SK-N-SH treated with all-trans-retinoic acid at 6 μM for 48 hours (cell line): ENCODE results near the gene JAKMIP1.

Experiments
- ATAC-seq: fragments of 200-7000 bp; cut with Tn5 transposase; 3 replicates; pipeline ENCODE4 v1.9.1; 2020; ENCODE audit warnings: mild to moderate bottlenecking, moderate library complexity
- ARNTL ChIP-seq: fragments of 450-650 bp; formaldehyde crosslinking; IDR thresholded peaks from 2 replicates; pipeline ENCODE4 v1.5.0; 2020; ENCODE audit warnings: low read depth, mild to moderate bottlenecking, moderate library complexity, borderline replicate concordance
- BACH2 ChIP-seq: fragments of 250-450 bp; sonication (Bioruptor Pico); IDR thresholded peaks from 2 replicates; pipeline ENCODE4 v1.9.0; 2021; ENCODE audit warnings: mild to moderate bottlenecking, borderline replicate concordance
- CSDC2 ChIP-seq: fragments of 250-450 bp; sonication (Bioruptor Pico); IDR thresholded peaks from 2 replicates; pipeline ENCODE4 v1.5.0; 2020; ENCODE audit warnings: mild to moderate bottlenecking, moderate library complexity
- CSRNP3 ChIP-seq: fragments of 250-450 bp; sonication (Bioruptor Pico); IDR thresholded peaks from 2 replicates; pipeline ENCODE4 v1.5.1; 2021; ENCODE audit warnings: mild to moderate bottlenecking, moderate library complexity
- ESRRG ChIP-seq: fragments of 250-450 bp; sonication (Bioruptor Pico); IDR thresholded peaks from 2 replicates; pipeline ENCODE4 v1.6.1; 2021; ENCODE audit warnings: mild to moderate bottlenecking
- GLIS3 ChIP-seq: fragments of 250-450 bp; sonication (Bioruptor Pico); IDR thresholded peaks from 2 replicates; pipeline ENCODE4 v1.5.0; 2020; ENCODE audit warnings: mild to moderate bottlenecking, moderate library complexity
- ISL1 ChIP-seq: fragments of 250-450 bp; sonication (Bioruptor Pico); IDR thresholded peaks from 2 replicates; pipeline ENCODE4 v2.1.2; 2022; ENCODE audit warnings: mild to moderate bottlenecking, moderate library complexity
- OSR1 ChIP-seq: fragments of 250-450 bp; sonication (Bioruptor Pico); IDR thresholded peaks from 2 replicates; pipeline ENCODE4 v1.8.0; 2022; ENCODE audit warnings: moderate library complexity, mild to moderate bottlenecking, inconsistent platforms
- POU6F1 ChIP-seq: fragments of 250-450 bp; sonication (Bioruptor Pico); IDR thresholded peaks from 2 replicates; pipeline ENCODE4 v1.8.0; 2021; ENCODE audit warnings: low read depth, mild to moderate bottlenecking, moderate library complexity, borderline replicate concordance
- PPARA ChIP-seq: fragments of 250-450 bp; sonication (Bioruptor Pico); IDR thresholded peaks from 2 replicates; pipeline ENCODE4 v1.5.0; 2020; ENCODE audit warnings: mild to moderate bottlenecking, borderline replicate concordance
- TCF4 ChIP-seq: fragments of 250-450 bp; sonication (Bioruptor Pico); IDR thresholded peaks from 2 replicates; pipeline ENCODE4 v1.8.0; 2021; ENCODE audit warnings: mild to moderate bottlenecking, moderate library complexity, borderline replicate concordance
- TOX ChIP-seq: fragments of 250-450 bp; sonication (Bioruptor Pico); IDR thresholded peaks from 2 replicates; pipeline ENCODE4 v1.8.0; 2021; ENCODE audit warnings: mild to moderate bottlenecking, moderate library complexity, borderline replicate concordance
- TSHZ2 ChIP-seq: fragments of 250-450 bp; sonication (Bioruptor Pico); IDR thresholded peaks from 2 replicates; pipeline ENCODE4 v1.5.0; 2020; ENCODE audit warnings: mild to moderate bottlenecking, moderate library complexity
- ZC3H10 ChIP-seq: fragments of 250-450 bp; sonication (Bioruptor Pico); IDR thresholded peaks from 2 replicates; pipeline ENCODE4 v1.5.1; 2021; ENCODE audit warnings: mild to moderate bottlenecking, moderate library complexity
- ZFP3 ChIP-seq: fragments of 250-450 bp; sonication (Bioruptor Pico); IDR thresholded peaks from 2 replicates; pipeline ENCODE4 v1.5.0; 2020; ENCODE audit warnings: mild to moderate bottlenecking, moderate library complexity
- ZFP30 ChIP-seq: fragments of 450-650 bp; formaldehyde crosslinking; IDR thresholded peaks from 2 replicates; pipeline ENCODE4 v1.5.0; 2022; ENCODE audit warnings: mild to moderate bottlenecking, moderate library complexity
- ZNF565 ChIP-seq: fragments of 450-650 bp; formaldehyde crosslinking; conservative IDR thresholded peaks from 2 replicates; pipeline ENCODE4 v1.5.0; 2020; ENCODE audit warnings: low read depth, mild to moderate bottlenecking, moderate library complexity
- ZNF70 ChIP-seq: fragments of 450-650 bp; formaldehyde crosslinking; IDR thresholded peaks from 2 replicates; pipeline ENCODE4 v1.5.0; 2020; ENCODE audit warnings: mild to moderate bottlenecking, moderate library complexity
- ZNF8 ChIP-seq: fragments of 450-650 bp; formaldehyde crosslinking; IDR thresholded peaks from 2 replicates; pipeline ENCODE4 v1.5.0; 2020; ENCODE audit warnings: mild to moderate bottlenecking, moderate library complexity
- TF ChIP-seq, protein P1 (sequence below): fragments of 250-450 bp; sonication (Bioruptor Pico); IDR thresholded peaks from 2 replicates; pipeline ENCODE4 v1.5.1; 2020; ENCODE audit warnings: low read depth, mild to moderate bottlenecking, moderate library complexity

The JAKMIP1 gene

GRCh38 chr4:6011686-6012085, 188.7 kb downstream of the JAKMIP1 start (continued):
- TF ChIP-seq TSHZ2 = no peak

DNA sequence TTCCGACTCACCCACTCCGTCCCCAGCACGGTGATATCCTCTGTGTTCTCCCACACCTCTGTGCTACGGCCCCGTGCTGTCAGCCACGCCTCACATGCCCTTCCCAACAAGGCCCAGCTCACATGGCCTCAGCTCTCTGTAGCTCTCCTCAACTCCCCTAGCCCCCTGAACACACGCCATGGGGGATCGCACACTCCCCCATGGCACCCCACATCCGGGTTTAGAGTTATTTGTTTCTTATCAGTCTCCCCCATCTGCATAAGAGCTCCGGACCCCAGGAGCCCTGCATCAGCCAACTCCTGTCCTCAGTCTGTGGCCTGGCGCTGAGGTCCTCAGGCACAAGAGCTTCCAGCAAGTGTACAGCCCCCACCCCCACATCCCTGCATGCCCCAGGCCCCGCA, 189.1 kb downstream of the JAKMIP1 start:
- no peak for ATAC-seq
- no peak for TF ChIP-seq BACH2
- no peak for TF ChIP-seq ZNF70
- no peak for TF ChIP-seq CSDC2
- no peak for TF ChIP-seq OSR1 (CRISPR knock-in tag)

DNA sequence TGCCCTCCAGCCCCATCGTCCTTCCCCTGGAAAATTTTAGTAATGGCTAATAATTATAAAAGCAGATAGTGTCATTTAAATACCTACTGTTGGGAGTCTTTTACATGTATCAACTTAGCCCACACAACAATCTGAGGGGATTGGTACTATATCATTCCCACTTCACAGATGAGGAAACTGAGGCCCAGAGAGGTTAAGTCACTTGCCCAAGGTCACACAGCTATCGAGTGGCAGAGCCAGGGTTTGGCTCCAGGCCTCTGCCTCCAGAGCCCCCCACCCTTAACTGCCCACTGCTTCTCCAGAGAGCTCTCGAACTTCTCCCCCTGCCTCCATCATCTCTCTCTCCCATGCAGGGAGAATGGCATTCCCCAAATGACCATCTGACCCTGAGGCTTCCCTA, 189.6 kb downstream of the JAKMIP1 start:
- TF ChIP-seq ZFP30 (CRISPR knock-in tag) = no peak
- no peak for ATAC-seq

DNA sequence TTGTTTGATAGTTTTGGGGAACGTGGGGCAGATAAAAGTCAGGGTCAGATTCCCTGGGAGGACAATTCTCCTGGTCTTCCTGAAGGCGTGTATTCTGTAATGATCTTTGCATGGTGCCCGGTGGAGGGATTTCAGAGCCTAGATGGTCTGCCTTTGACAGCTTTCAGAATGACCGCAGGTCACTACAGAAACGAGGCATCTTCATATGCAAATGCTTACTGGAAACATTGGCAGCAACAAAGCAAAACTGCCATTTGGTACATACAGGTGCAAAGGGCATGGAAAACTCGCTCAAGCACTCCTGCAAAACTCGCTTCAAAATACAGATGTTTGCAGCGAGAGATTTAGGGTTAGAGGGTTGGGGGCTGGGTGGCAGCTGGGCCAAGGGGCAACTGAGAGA, 190.9 kb downstream of the JAKMIP1 start:
- no peak for ATAC-seq
- TF ChIP-seq ESRRG (CRISPR knock-in tag) (no peak), BACH2 (no peak), ZNF565 (CRISPR knock-in tag) (no peak), TOX (CRISPR knock-in tag) (no peak), TCF4 (CRISPR knock-in tag) (no peak), ZNF8 (no peak), ISL1 (CRISPR knock-in tag) (no peak), CSDC2 (no peak), OSR1 (CRISPR knock-in tag) (no peak), PPARA (CRISPR knock-in tag) (no peak)

- ATAC-seq = no peak
- no peak for TF ChIP-seq GLIS3 (CRISPR knock-in tag)
Measured at GRCh38 chr4:6008766-6009385, 191.5 kb downstream of the JAKMIP1 start.

DNA sequence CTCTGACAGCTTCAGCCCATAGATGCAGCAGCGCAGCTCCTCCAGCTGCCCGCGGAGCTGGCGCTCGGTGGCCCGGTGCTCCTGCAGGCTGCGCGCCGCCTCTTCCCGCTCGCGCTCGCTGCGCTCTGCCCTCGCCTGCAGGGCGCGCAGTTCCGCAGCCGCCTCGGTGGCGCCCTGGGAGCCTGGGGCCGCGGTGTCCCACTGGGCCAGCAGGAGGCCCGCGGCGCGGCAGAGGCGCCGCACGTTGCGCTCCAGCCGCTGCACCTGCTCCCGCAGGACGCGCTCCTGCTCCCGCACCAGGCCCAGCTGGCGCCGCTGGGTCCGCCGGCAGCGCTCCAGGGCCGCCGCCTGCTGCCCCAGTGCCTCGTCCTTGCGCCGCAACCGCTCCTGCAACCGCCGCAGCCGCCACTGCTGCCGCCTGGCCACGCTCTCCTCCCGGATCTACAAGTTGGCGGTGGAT, 192.2 kb downstream of the JAKMIP1 start:
- ATAC-seq = no peak
- TF ChIP-seq CSDC2 = no peak
- TF ChIP-seq ZNF565 (CRISPR knock-in tag) = no peak
- no peak for TF ChIP-seq ISL1 (CRISPR knock-in tag)
- no peak for TF ChIP-seq CSRNP3
- TF ChIP-seq ZC3H10 = no peak
- TF ChIP-seq ZFP30 (CRISPR knock-in tag) = no peak
- TF ChIP-seq ZNF8 = no peak
- no peak for TF ChIP-seq ZFP3
- no peak for TF ChIP-seq ARNTL (CRISPR knock-in tag)

DNA sequence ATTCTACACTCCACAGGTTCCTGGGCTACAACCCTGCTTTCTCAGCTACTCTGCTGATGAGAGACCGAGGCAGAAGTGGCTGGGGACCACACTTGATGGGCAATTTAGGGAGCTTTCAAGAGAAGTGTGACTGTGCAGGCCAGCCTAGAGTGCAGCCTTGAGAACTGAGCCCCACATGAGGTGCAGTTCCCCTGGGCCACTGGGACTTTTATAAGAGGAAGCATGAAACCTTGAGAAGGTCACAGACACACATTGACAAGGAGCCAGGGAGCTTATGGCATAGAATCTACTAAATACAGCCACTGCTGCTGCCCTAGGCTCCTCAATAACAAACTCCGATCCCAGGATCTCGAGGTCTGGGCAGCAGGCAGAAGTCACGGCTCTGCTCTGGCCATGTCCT, 195.2 kb downstream of the JAKMIP1 start:
- no peak for ATAC-seq
- TF ChIP-seq TCF4 (CRISPR knock-in tag) (no peak), POU6F1 (CRISPR knock-in tag) (no peak), CSRNP3 (no peak), TSHZ2 (no peak), ZC3H10 (no peak), GLIS3 (CRISPR knock-in tag) (no peak), ARNTL (CRISPR knock-in tag) (no peak)
- TF ChIP-seq, protein P1, sequence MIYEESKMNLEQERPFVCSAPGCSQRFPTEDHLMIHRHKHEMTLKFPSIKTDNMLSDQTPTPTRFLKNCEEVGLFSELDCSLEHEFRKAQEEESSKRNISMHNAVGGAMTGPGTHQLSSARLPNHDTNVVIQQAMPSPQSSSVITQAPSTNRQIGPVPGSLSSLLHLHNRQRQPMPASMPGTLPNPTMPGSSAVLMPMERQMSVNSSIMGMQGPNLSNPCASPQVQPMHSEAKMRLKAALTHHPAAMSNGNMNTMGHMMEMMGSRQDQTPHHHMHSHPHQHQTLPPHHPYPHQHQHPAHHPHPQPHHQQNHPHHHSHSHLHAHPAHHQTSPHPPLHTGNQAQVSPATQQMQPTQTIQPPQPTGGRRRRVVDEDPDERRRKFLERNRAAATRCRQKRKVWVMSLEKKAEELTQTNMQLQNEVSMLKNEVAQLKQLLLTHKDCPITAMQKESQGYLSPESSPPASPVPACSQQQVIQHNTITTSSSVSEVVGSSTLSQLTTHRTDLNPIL (CRISPR knock-in tag) = no peak
